ENCODE measurements around the gene ASB7. TPM values are rescaled to one million over a fixed set of nuclear protein-coding genes. Genes with fewer than 3 reads are reported as not detected.

The ASB7 gene
- total RNA-seq, 2 donors from 2014 or later = 16.4 to 30.3 TPM

- Mint-ChIP-seq H3K9me3 (no peaks in the 10 kb centered on the region), H3K27ac (no peak overlapping the region), H3K4me1 (no peaks in the 10 kb centered on the region), H3K4me3 (no peak overlapping the region), H3K27me3 (peaks cover 23% of the 10 kb centered on the region), H3K36me3 (ENCODE audit: low read depth) (no peaks in the 10 kb centered on the region)
- no peak for ATAC-seq (replicated peaks)
Measured at GRCh38 chr15:100691321-100691720, 88.9 kb downstream of the ASB7 start.

GRCh38 chr15:100692246-100692645, 89.9 kb downstream of the ASB7 start:
- Mint-ChIP-seq H3K27me3 (peaks cover 31% of the 10 kb centered on the region), H3K4me1 (no peaks in the 10 kb centered on the region), H3K27ac (no peak overlapping the region), H3K9me3 (no peaks in the 10 kb centered on the region), H3K36me3 (ENCODE audit: low read depth) (no peaks in the 10 kb centered on the region), H3K4me3 (no peak overlapping the region)
- ATAC-seq (replicated peaks) = no peak

- no peaks in the 10 kb centered on the region for H3K9me3 Mint-ChIP-seq
- H3K4me1 Mint-ChIP-seq = no peaks in the 10 kb centered on the region
- no peaks in the 10 kb centered on the region for H3K36me3 Mint-ChIP-seq (ENCODE audit: low read depth)
- ATAC-seq (replicated peaks) = no peak
- no peak overlapping the region for H3K27ac Mint-ChIP-seq
- H3K27me3 Mint-ChIP-seq = peaks cover 30% of the 10 kb centered on the region
- H3K4me3 Mint-ChIP-seq = no peak overlapping the region
Measured at GRCh38 chr15:100692671-100693070, 90.3 kb downstream of the ASB7 start.

GRCh38 chr15:100693451-100693850, 91.1 kb downstream of the ASB7 start:
- Mint-ChIP-seq H3K36me3 (ENCODE audit: low read depth) (no peaks in the 10 kb centered on the region), H3K27ac (no peak overlapping the region)
- no peak for ATAC-seq (replicated peaks)

GRCh38 chr15:100694381-100695021, 92.1 kb downstream of the ASB7 start:
- Mint-ChIP-seq H3K9me3 (no peaks in the 10 kb centered on the region), H3K4me3 (no peak overlapping the region), H3K36me3 (ENCODE audit: low read depth) (no peaks in the 10 kb centered on the region), H3K27me3 (peaks cover 31% of the 10 kb centered on the region), H3K4me1 (no peaks in the 10 kb centered on the region), H3K27ac (no peak overlapping the region)
- ATAC-seq (replicated peaks) = no peak

More at GRCh38 chr15:100693451-100693850, 91.1 kb downstream of the ASB7 start:
- H3K27me3 Mint-ChIP-seq = peaks cover 30% of the 10 kb centered on the region
- H3K4me1 Mint-ChIP-seq = no peaks in the 10 kb centered on the region
- H3K9me3 Mint-ChIP-seq = no peaks in the 10 kb centered on the region
- H3K4me3 Mint-ChIP-seq = no peak overlapping the region

GRCh38 chr15:100695048-100695447, 92.7 kb downstream of the ASB7 start:
- ATAC-seq (replicated peaks) = no peak
- Mint-ChIP-seq H3K4me1 (no peaks in the 10 kb centered on the region), H3K27ac (no peak overlapping the region), H3K4me3 (no peak overlapping the region), H3K27me3 (peaks cover 31% of the 10 kb centered on the region), H3K9me3 (no peaks in the 10 kb centered on the region), H3K36me3 (ENCODE audit: low read depth) (no peaks in the 10 kb centered on the region)

- no peaks in the 10 kb centered on the region for H3K9me3 Mint-ChIP-seq
- no peak for ATAC-seq (replicated peaks)
- no peaks in the 10 kb centered on the region for H3K4me1 Mint-ChIP-seq
- no peak overlapping the region for H3K4me3 Mint-ChIP-seq
- no peak overlapping the region for H3K27ac Mint-ChIP-seq
- no peaks in the 10 kb centered on the region for H3K36me3 Mint-ChIP-seq (ENCODE audit: low read depth)
- peaks cover 35% of the 10 kb centered on the region for H3K27me3 Mint-ChIP-seq
Measured at GRCh38 chr15:100696452-100696851, 94.1 kb downstream of the ASB7 start.

Other genes with a start within 250 kb of the ASB7 start
- gene CERS3, start 73.6 kb upstream of the ASB7 start, total RNA-seq = 1 to 10 TPM in 1 of 2 donors, under 1 TPM in 1; 0.54 to 1.0 TPM
- gene LINS1, start 405 bp upstream of the ASB7 start, total RNA-seq = 10 to 100 TPM; 33.0 to 45.0 TPM

All from activated T-helper 17 cell treated with anti-CD3 and anti-CD28 coated beads, Interleukin-2, amount 50 U/mL, for 72 hours (primary cell).